K562 (cell line): ENCODE results near the gene MPRIP. TPM values are rescaled to one million over a fixed set of nuclear protein-coding genes. Genes with fewer than 3 reads are reported as not detected.

ENCODE experiments used
- ATAC-seq: fragments of 200-7000 bp; cut with Tn5 transposase; 3 replicates; pipeline ENCODE4 v1.9.1; 2020; ENCODE audit warnings: moderate library complexity
- BruUV-seq: library from RNA; stranded (reverse); fragments of 400-500 nt; replicated peaks from 2 replicates; lab custom pipeline; 2021; lab: Mats Ljungman, UMichigan
- CTCF ChIA-PET: fragments of 300-600 bp; formaldehyde crosslinking; extraction: SDS; loops from one replicate; lab custom pipeline; 2021; ENCODE audit warnings: low intra/inter-chr PET ratio; lab: Yijun Ruan, JAX
- POLR2A ChIA-PET: fragments of 300-600, 350-650 bp; sonication (Branson Sonifier 250); formaldehyde crosslinking; extraction: SDS; loops from one replicate; lab custom pipeline; 2021; ENCODE audit warnings: antibody characterized with exemption, inconsistent platforms; lab: Yijun Ruan, JAX
- DNase-seq, 4 experiments: peaks; one replicate each; pipeline versions ENCODE4 v3.0.0 to v3.0.0-alpha.2; 2011 to 2018; ENCODE audit warnings: low spot score in 3 of 4, mixed read lengths in 3 of 4; ENCODE audit errors: extremely low read depth in 1 of 4
- FAIRE-seq: peaks from 2 replicates; lab custom pipeline; 2011; peaks lifted over from hg19 to GRCh38; lab: Jason Lieb, UNC
- H2AFZ ChIP-seq: 2 replicates; pipeline ENCODE4 v1.6.0; 2011; ENCODE audit warnings: low read depth, low read length, control low read depth, inconsistent platforms
- H3K27ac ChIP-seq: fragments of 200-600 bp; 3 replicates; pipeline ENCODE4 v1.8.0; 2011; ENCODE audit warnings: low read depth, mild to moderate bottlenecking, control low read depth, inconsistent platforms, low read length, moderate library complexity, mixed read lengths; ENCODE audit errors: extremely low read depth
- H3K27me3 ChIP-seq, 2 experiments: fragments of 300-600 bp in 1 of 2; 2 replicates in 1 of 2; 3 replicates in 1 of 2; pipeline versions ENCODE4 v1.6.0 to v1.8.0; 2011; ENCODE audit warnings: inconsistent platforms in 2 of 2, low read length in 2 of 2, mild to moderate bottlenecking in 1 of 2, mixed read lengths in 1 of 2, moderate library complexity in 1 of 2; ENCODE audit not compliant: control insufficient read depth in 2 of 2, insufficient read depth in 2 of 2
- H3K36me3 ChIP-seq: fragments of 300-600 bp; 3 replicates; pipeline ENCODE4 v1.8.0; 2011; ENCODE audit warnings: mild to moderate bottlenecking, low read length, inconsistent platforms; ENCODE audit not compliant: control insufficient read depth, insufficient read depth
- H3K4me1 ChIP-seq, 2 experiments: fragments of 200-600 bp in 1 of 2; replicated peaks in 1 of 2; 2 replicates in 1 of 2; 3 replicates in 1 of 2; pipeline versions ENCODE4 v1.5.1 to v1.8.0; 2011; ENCODE audit warnings: inconsistent platforms in 2 of 2, low read length in 2 of 2, mild to moderate bottlenecking in 1 of 2, mixed read lengths in 1 of 2, moderate library complexity in 1 of 2; ENCODE audit not compliant: control insufficient read depth in 2 of 2, insufficient read depth in 2 of 2
- H3K4me2 ChIP-seq: 2 replicates; pipeline ENCODE4 v1.6.1; 2011; ENCODE audit warnings: low read length, control low read depth, inconsistent platforms, mixed read lengths; ENCODE audit not compliant: insufficient read depth
- H3K4me3 ChIP-seq: fragments of 200-600 bp; sonication (generic), shearing (Covaris generic); 2 replicates; pipeline ENCODE4 v1.5.1; 2016; ENCODE audit warnings: control low read depth, inconsistent platforms
- H3K79me2 ChIP-seq: fragments of 200-600 bp; 3 replicates; pipeline ENCODE4 v1.8.0; 2011; ENCODE audit warnings: low read length, inconsistent platforms; ENCODE audit not compliant: control insufficient read depth, insufficient read depth
- H3K9ac ChIP-seq, 2 experiments: 2 replicates each; pipeline versions ENCODE4 v1.6.0 to v1.6.1; 2011; ENCODE audit warnings: low read depth in 2 of 2, low read length in 2 of 2, control low read depth in 1 of 2, inconsistent platforms in 1 of 2, mild to moderate bottlenecking in 1 of 2, mixed read lengths in 1 of 2; ENCODE audit not compliant: insufficient read depth in 1 of 2
- H3K9me1 ChIP-seq: one replicate; pipeline ENCODE4 v1.6.0; 2011; ENCODE audit warnings: inconsistent platforms, mild to moderate bottlenecking, low read length, moderate library complexity; ENCODE audit not compliant: control insufficient read depth, insufficient read depth
- H3K9me3 ChIP-seq: replicated peaks from 2 replicates; pipeline ENCODE4 v1.5.1; 2011; ENCODE audit warnings: low read depth, low read length, inconsistent platforms; ENCODE audit not compliant: control insufficient read depth, insufficient read depth
- H4K20me1 ChIP-seq: replicated peaks from 2 replicates; pipeline ENCODE4 v1.6.1; 2011; ENCODE audit warnings: low read length, inconsistent platforms, mixed read lengths; ENCODE audit not compliant: control insufficient read depth, insufficient read depth
- CHD4 ChIP-seq: fragments of 200-600 bp; sonication (generic); IDR thresholded peaks from 3 replicates; pipeline ENCODE4 v1.6.1; 2012; ENCODE audit warnings: low read depth, mild to moderate bottlenecking, mixed read lengths, low read length, inconsistent platforms; ENCODE audit not compliant: insufficient read depth, insufficient replicate concordance, poor library complexity, severe bottlenecking
- CSDE1 ChIP-seq, 2 experiments: fragments of 450-650 bp; IDR thresholded peaks; 2 replicates each; pipeline ENCODE4 v1.6.1; 2016; ENCODE audit warnings: mild to moderate bottlenecking in 1 of 2
- FOXJ3 ChIP-seq: sonication (generic); formaldehyde crosslinking; IDR thresholded peaks from 2 replicates; pipeline ENCODE4 v1.4.0; 2020; ENCODE audit warnings: mild to moderate bottlenecking, missing genetic modification reagents
- GATAD2A ChIP-seq: fragments of 450-650 bp; IDR thresholded peaks from 2 replicates; pipeline ENCODE4 v1.6.1; 2017
- HCFC1 ChIP-seq: IDR thresholded peaks from 2 replicates; pipeline ENCODE4 v1.6.1; 2012; ENCODE audit warnings: low read depth, low read length, improper control_type of control experiment
- PCBP1 ChIP-seq: fragments of 200-400 bp; formaldehyde crosslinking; IDR thresholded peaks from 2 replicates; pipeline ENCODE4 v1.6.1; 2018; ENCODE audit warnings: mild to moderate bottlenecking, low read depth, low read length; ENCODE audit not compliant: poor library complexity, severe bottlenecking
- ZBTB7A ChIP-seq: IDR thresholded peaks from 2 replicates; pipeline ENCODE4 v1.6.1; 2011; ENCODE audit warnings: low read depth, mild to moderate bottlenecking, low read length, moderate library complexity, borderline replicate concordance; ENCODE audit not compliant: control insufficient read depth
- ZNF717 ChIP-seq: fragments of 250-450 bp; sonication (Bioruptor Pico); IDR thresholded peaks from 2 replicates; pipeline ENCODE4 v1.5.0; 2021
- WGBS: fragments of 100-300 bp; shearing (Covaris generic); methylation state at CpG from one replicate; pipeline ENCODE4 v1.1.6; 2016; ENCODE audit warnings: low coverage, mixed read lengths; ENCODE audit not compliant: insufficient coverage; ENCODE audit errors: missing lambda C conversion rate; 5-methylcytosine and 5-hydroxymethylcytosine counted together
- in situ Hi-C: fragments of 300-500 bp; cut with MboI; formaldehyde crosslinking; loops from 4 replicates; pipeline ENCODE4 v1.15.0; 2018; ENCODE audit warnings: inconsistent platforms, mixed read lengths
- intact Hi-C: fragments of 100-400 bp; cut with micrococcal nuclease; formaldehyde crosslinking; loops from 2 replicates; pipeline ENCODE4 v1.14.2; 2022
- polyA plus RNA-seq, 8 experiments: library from polyadenylated mRNA; depleted of rRNA in 4 of 8; stranded (reverse) in 5 of 8; unstranded in 3 of 8; fragments of >200 nt; fragmentation: Nextera tagmentation in 2 of 8; fragmentation: Illumina TruSeq in 1 of 8; extraction: Ambion mirVana in 2 of 8; extraction: Trizol in 1 of 8; gene quantifications; 2 replicates each; pipeline versions ENCODE4 v1.2.1 to v1.2.3, GENCODE V29; 2011 to 2014; ENCODE audit warnings: inconsistent platforms in 1 of 8, missing spikeins in 1 of 8
- total RNA-seq, 7 experiments: library from RNA; depleted of rRNA in 6 of 7; stranded (reverse); fragments of >200 nt in 6 of 7; fragmentation: Illumina TruSeq in 2 of 7; extraction: Trizol in 2 of 7; gene quantifications; 2 replicates each; pipeline versions ENCODE4 v1.2.1 to v1.2.3, GENCODE V29; 2011 to 2021; ENCODE audit warnings: low replicate concordance in 1 of 7
- TF ChIP-seq, protein P1 (sequence below): sonication (generic); formaldehyde crosslinking; IDR thresholded peaks from 2 replicates; pipeline ENCODE4 v1.8.1; 2022; ENCODE audit warnings: missing genetic modification reagents
- TF ChIP-seq, protein P2 (sequence below), 2 experiments: IDR thresholded peaks in 1 of 2; conservative IDR thresholded peaks in 1 of 2; 2 replicates each; pipeline ENCODE4 v1.6.1; 2016; ENCODE audit warnings: low read depth in 2 of 2, mild to moderate bottlenecking in 1 of 2, missing compliant biosample characterization in 1 of 2, missing genetic modification characterization in 1 of 2, moderate library complexity in 1 of 2

Gene MPRIP
- total and polyA plus RNA-seq, 9 of the 15 experiments (the other 6 are each of a cell fraction or from before 2014, with no cell fraction given): 10.0 to 72.6 (median 30.1) TPM

DNA sequence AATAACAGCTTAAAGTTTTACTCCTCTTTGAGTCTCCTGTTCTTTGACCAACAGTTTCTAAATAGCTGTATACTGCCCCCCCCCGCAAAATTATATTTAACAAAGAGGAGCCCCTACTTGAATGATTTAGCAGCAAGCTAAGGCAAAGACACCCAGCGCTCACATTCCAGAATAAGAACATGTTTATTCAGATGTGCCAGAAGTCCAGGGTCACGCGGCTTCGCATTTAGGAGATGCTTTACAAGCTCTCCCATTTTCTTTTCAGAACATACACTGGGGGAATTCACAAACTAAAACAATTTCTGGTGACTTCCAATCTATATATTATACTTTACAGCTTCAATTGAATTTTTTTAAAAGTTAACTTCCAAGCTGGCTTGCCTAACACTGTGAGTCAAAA lies 158.6 kb downstream of the MPRIP start:
- H3K79me2 ChIP-seq: peaks cover 46% of the 10 kb centered on the region
- BruUV-seq: no TSS peak
- TF ChIP-seq GATAD2A: no peak
- TF ChIP-seq ZNF717 (CRISPR knock-in tag): no peak
- TF ChIP-seq, protein P1, sequence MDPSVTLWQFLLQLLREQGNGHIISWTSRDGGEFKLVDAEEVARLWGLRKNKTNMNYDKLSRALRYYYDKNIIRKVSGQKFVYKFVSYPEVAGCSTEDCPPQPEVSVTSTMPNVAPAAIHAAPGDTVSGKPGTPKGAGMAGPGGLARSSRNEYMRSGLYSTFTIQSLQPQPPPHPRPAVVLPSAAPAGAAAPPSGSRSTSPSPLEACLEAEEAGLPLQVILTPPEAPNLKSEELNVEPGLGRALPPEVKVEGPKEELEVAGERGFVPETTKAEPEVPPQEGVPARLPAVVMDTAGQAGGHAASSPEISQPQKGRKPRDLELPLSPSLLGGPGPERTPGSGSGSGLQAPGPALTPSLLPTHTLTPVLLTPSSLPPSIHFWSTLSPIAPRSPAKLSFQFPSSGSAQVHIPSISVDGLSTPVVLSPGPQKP (CRISPR knock-in tag): no peak
- peaks cover 48% of the 10 kb centered on the region; the same call in 2 of the 3 replicates for H3K36me3 ChIP-seq
- H3K27me3 ChIP-seq: no peaks in the 10 kb centered on the region
- no peak overlapping the region for H3K9ac ChIP-seq
- POLR2A ChIA-PET: interaction anchor here (1.2 to 2.1 kb wide), 2 partner anchors 9 to 10 kb away, joined by 3 to 5 read pairs; no protein-coding TSS in a partner anchor
- no peak overlapping the region for H3K4me2 ChIP-seq
- H3K4me1 ChIP-seq: peaks cover 10 to 25% of the 10 kb centered on the region in 2 experiments; a peak in 4 of 5 replicates
- H4K20me1 ChIP-seq: no peaks in the 10 kb centered on the region
- H3K4me3 ChIP-seq: no peak overlapping the region
- no peak overlapping the region for H2AFZ ChIP-seq
- intact Hi-C loops: no loop called here
- H3K9me3 ChIP-seq: no peaks in the 10 kb centered on the region
- ATAC-seq: no peak
- CTCF ChIA-PET: no interaction called here
- in situ Hi-C loops: no loop called here
- no peak for DNase-seq
- no peak overlapping the region for H3K27ac ChIP-seq
- no peaks in the 10 kb centered on the region for H3K9me1 ChIP-seq
- no peak for FAIRE-seq
- WGBS: 97% methylated on average over 4 of the region's 5 CpGs

GRCh38 chr17:17201271-17201670 lies 159.0 kb downstream of the MPRIP start:
- 69% methylated on average over 4 of the region's 10 CpGs for WGBS
- Histone ChIP-seq H3K27me3 (no peaks in the 10 kb centered on the region), H3K27ac (no peak overlapping the region), H3K9me1 (no peaks in the 10 kb centered on the region), H3K4me1 (peaks cover 10 to 30% of the 10 kb centered on the region in 2 experiments; a peak in 4 of 5 replicates), H3K36me3 (peaks cover 48% of the 10 kb centered on the region; the same call in 2 of the 3 replicates), H3K79me2 (peaks cover 47% of the 10 kb centered on the region), H2AFZ (no peak overlapping the region), H3K9ac (no peak overlapping the region), H4K20me1 (no peaks in the 10 kb centered on the region), H3K9me3 (no peaks in the 10 kb centered on the region), H3K4me3 (no peak overlapping the region), H3K4me2 (no peak overlapping the region)
- CTCF ChIA-PET: no interaction called here
- POLR2A ChIA-PET: interaction anchor here (1.2 to 2.1 kb wide), 2 partner anchors 9 to 11 kb away, joined by 3 to 5 read pairs; no protein-coding TSS in a partner anchor
- DNase-seq (no peak), ATAC-seq (no peak), FAIRE-seq (no peak)
- no TSS peak for BruUV-seq
- intact Hi-C loops (no loop called here), in situ Hi-C loops (no loop called here)
- TF ChIP-seq HCFC1 (no peak), CHD4 (no peak), FOXJ3 (CRISPR knock-in tag) (no peak), CSDE1 (IDR thresholded peaks at IDR 0.05) (no peak), PCBP1 (no peak), ZBTB7A (no peak)
- TF ChIP-seq, protein P2, sequence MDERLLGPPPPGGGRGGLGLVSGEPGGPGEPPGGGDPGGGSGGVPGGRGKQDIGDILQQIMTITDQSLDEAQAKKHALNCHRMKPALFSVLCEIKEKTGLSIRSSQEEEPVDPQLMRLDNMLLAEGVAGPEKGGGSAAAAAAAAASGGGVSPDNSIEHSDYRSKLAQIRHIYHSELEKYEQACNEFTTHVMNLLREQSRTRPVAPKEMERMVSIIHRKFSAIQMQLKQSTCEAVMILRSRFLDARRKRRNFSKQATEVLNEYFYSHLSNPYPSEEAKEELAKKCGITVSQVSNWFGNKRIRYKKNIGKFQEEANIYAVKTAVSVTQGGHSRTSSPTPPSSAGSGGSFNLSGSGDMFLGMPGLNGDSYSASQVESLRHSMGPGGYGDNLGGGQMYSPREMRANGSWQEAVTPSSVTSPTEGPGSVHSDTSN (CRISPR knock-in tag; IDR thresholded peaks at IDR 0.05; ENCODE audit: low read depth): no peak
- TF ChIP-seq, protein P2 (tag; conservative IDR thresholded peaks at IDR 0.05; ENCODE audit: low read depth): no peak
